ENCODE measurements around the gene AGBL5.

AGBL5 gene

GRCh38 chr2:27010139-27010538 is 41.3 kb upstream of the AGBL5 start:
- DNase-seq (ENCODE audit: extremely low read depth, insufficient read length), result no peak
- no peak for TF ChIP-seq CTCF (IDR thresholded peaks at IDR 0.05; ENCODE audit: insufficient read depth, low read length, poor library complexity, severe bottlenecking)
- no peaks in the 10 kb centered on the region for H3K36me3 ChIP-seq (ENCODE audit: control insufficient read depth, insufficient read depth, low read length)
- H3K27me3 ChIP-seq (replicated peaks; ENCODE audit: control insufficient read depth, insufficient read depth, low read length), result no peaks in the 10 kb centered on the region
- H3K4me3 ChIP-seq (replicated peaks; ENCODE audit: low read depth, low read length), result no peak overlapping the region

- no peak for TF ChIP-seq CTCF (IDR thresholded peaks at IDR 0.05; ENCODE audit: insufficient read depth, low read length, poor library complexity, severe bottlenecking)
- Histone ChIP-seq H3K27me3 (replicated peaks; ENCODE audit: control insufficient read depth, insufficient read depth, low read length) (no peaks in the 10 kb centered on the region), H3K36me3 (ENCODE audit: control insufficient read depth, insufficient read depth, low read length) (no peaks in the 10 kb centered on the region), H3K4me3 (replicated peaks; ENCODE audit: low read depth, low read length) (no peak overlapping the region)
- DNase-seq (ENCODE audit: extremely low read depth, insufficient read length), result no peak
Measured at GRCh38 chr2:27013738-27014137, 37.7 kb upstream of the AGBL5 start.

- no peak for DNase-seq (ENCODE audit: extremely low read depth, insufficient read length)
- no peaks in the 10 kb centered on the region for H3K36me3 ChIP-seq (ENCODE audit: control insufficient read depth, insufficient read depth, low read length)
- no peak overlapping the region for H3K4me3 ChIP-seq (replicated peaks; ENCODE audit: low read depth, low read length)
- no peaks in the 10 kb centered on the region for H3K27me3 ChIP-seq (replicated peaks; ENCODE audit: control insufficient read depth, insufficient read depth, low read length)
- TF ChIP-seq CTCF (IDR thresholded peaks at IDR 0.05; ENCODE audit: insufficient read depth, low read length, poor library complexity, severe bottlenecking), result no peak
Measured at GRCh38 chr2:27014771-27015433, 36.6 kb upstream of the AGBL5 start.

- DNase-seq (ENCODE audit: extremely low read depth, insufficient read length), result no peak
- H3K27me3 ChIP-seq (replicated peaks; ENCODE audit: control insufficient read depth, insufficient read depth, low read length), result no peaks in the 10 kb centered on the region
Measured at GRCh38 chr2:27016801-27017325, 34.6 kb upstream of the AGBL5 start.

GRCh38 chr2:27018142-27018541 is 33.3 kb upstream of the AGBL5 start:
- H3K36me3 ChIP-seq (ENCODE audit: control insufficient read depth, insufficient read depth, low read length), result no peaks in the 10 kb centered on the region; the same call in none of the 2 replicates
- no peak for TF ChIP-seq CTCF (IDR thresholded peaks at IDR 0.05; ENCODE audit: insufficient read depth, low read length, poor library complexity, severe bottlenecking)
- DNase-seq (ENCODE audit: extremely low read depth, insufficient read length), result no peak
- H3K27me3 ChIP-seq (replicated peaks; ENCODE audit: control insufficient read depth, insufficient read depth, low read length), result no peaks in the 10 kb centered on the region
- no peak overlapping the region for H3K4me3 ChIP-seq (replicated peaks; ENCODE audit: low read depth, low read length)

More at GRCh38 chr2:27016801-27017325, 34.6 kb upstream of the AGBL5 start:
- Histone ChIP-seq H3K36me3 (ENCODE audit: control insufficient read depth, insufficient read depth, low read length) (no peaks in the 10 kb centered on the region), H3K4me3 (replicated peaks; ENCODE audit: low read depth, low read length) (no peak overlapping the region)
- TF ChIP-seq CTCF (IDR thresholded peaks at IDR 0.05; ENCODE audit: insufficient read depth, low read length, poor library complexity, severe bottlenecking), result peak; percentile 53

All from GM06990 (cell line).